CD8-positive, alpha-beta memory T cell (primary cell): Measurements from ENCODE around the gene PORCN. TPM values are rescaled to one million over a fixed set of nuclear protein-coding genes. Genes with fewer than 3 reads are reported as not detected.

Experiments
- CTCF ChIA-PET: fragments of 350-600 bp; sonication (Branson Sonifier 250); formaldehyde crosslinking; loops from one replicate; lab custom pipeline; 2021; ENCODE audit warnings: antibody characterized with exemption; lab: Charles Lee
- POLR2A ChIA-PET: fragments of 350-600 bp; sonication (Branson Sonifier 250); formaldehyde crosslinking; loops from one replicate; lab custom pipeline; 2021; ENCODE audit warnings: antibody characterized with exemption; lab: Charles Lee
- DNase-seq, 5 donors: peaks; one replicate each; pipeline versions ENCODE4 v3.0.0 to v3.0.0-alpha.2; 2020 to 2022; ENCODE audit warnings: mixed read lengths in 1 of 5
- H3K27ac ChIP-seq: one replicate; pipeline ENCODE4 v1.7.0; 2013; ENCODE audit warnings: low read depth, mild to moderate bottlenecking, low read length, moderate library complexity
- H3K27me3 ChIP-seq: 2 replicates; pipeline ENCODE4 v1.7.0; 2013; ENCODE audit warnings: low read length, mild to moderate bottlenecking; ENCODE audit not compliant: insufficient read depth, poor library complexity, severe bottlenecking
- H3K36me3 ChIP-seq: 2 replicates; pipeline ENCODE4 v1.7.0; 2013; ENCODE audit warnings: mild to moderate bottlenecking, low read length, moderate library complexity; ENCODE audit not compliant: insufficient read depth
- H3K4me1 ChIP-seq: 2 replicates; pipeline ENCODE4 v1.7.0; 2013; ENCODE audit warnings: mild to moderate bottlenecking, low read length, moderate library complexity; ENCODE audit not compliant: insufficient read depth
- H3K4me3 ChIP-seq: 2 replicates; pipeline ENCODE4 v1.7.0; 2013; ENCODE audit warnings: mild to moderate bottlenecking, low read length
- H3K9me3 ChIP-seq: 2 replicates; pipeline ENCODE4 v1.7.0; 2013; ENCODE audit warnings: mild to moderate bottlenecking, low read length
- H3K27ac Mint-ChIP-seq, 8 donors: one replicate each; pipeline ENCODE4 v1.8.0; 2020 to 2021; ENCODE audit warnings: mixed read lengths in 8 of 8, mild to moderate bottlenecking in 6 of 8, inconsistent platforms in 3 of 8, moderate library complexity in 3 of 8
- H3K27me3 Mint-ChIP-seq, 2 donors: one replicate each; pipeline ENCODE4 v1.8.0; 2020 to 2021; ENCODE audit warnings: mixed read lengths in 2 of 2, mild to moderate bottlenecking in 1 of 2, moderate library complexity in 1 of 2
- H3K36me3 Mint-ChIP-seq, 3 donors: one replicate each; pipeline ENCODE4 v1.8.0; 2020 to 2021; ENCODE audit warnings: mixed read lengths in 3 of 3, inconsistent platforms in 1 of 3, mild to moderate bottlenecking in 1 of 3
- H3K4me1 Mint-ChIP-seq, 3 donors: one replicate each; pipeline ENCODE4 v1.8.0; 2020 to 2021; ENCODE audit warnings: mixed read lengths in 3 of 3, inconsistent platforms in 1 of 3, mild to moderate bottlenecking in 1 of 3
- H3K4me3 Mint-ChIP-seq, 7 donors: one replicate each; pipeline ENCODE4 v1.8.0; 2020 to 2021; ENCODE audit warnings: mixed read lengths in 7 of 7, mild to moderate bottlenecking in 6 of 7, moderate library complexity in 4 of 7, inconsistent platforms in 2 of 7
- H3K9me3 Mint-ChIP-seq, 5 donors: one replicate each; pipeline ENCODE4 v1.8.0; 2020 to 2022; ENCODE audit warnings: mixed read lengths in 5 of 5, mild to moderate bottlenecking in 3 of 5, moderate library complexity in 2 of 5, inconsistent platforms in 1 of 5
- polyA plus RNA-seq: library from polyadenylated mRNA; unstranded; fragments of 300-500 nt; fragmentation: Illumina TruSeq; gene quantifications from one replicate; pipeline ENCODE4 v1.2.3, GENCODE V29; 2021
- total RNA-seq, 2 experiments: library from RNA; stranded (reverse); gene quantifications; one replicate each; pipeline ENCODE4 v1.2.3, GENCODE V29; 2021

PORCN gene
- total and polyA plus RNA-seq, 3 experiments from 2014 or later = 12.8 to 17.8 (median 13.5) TPM

DNA sequence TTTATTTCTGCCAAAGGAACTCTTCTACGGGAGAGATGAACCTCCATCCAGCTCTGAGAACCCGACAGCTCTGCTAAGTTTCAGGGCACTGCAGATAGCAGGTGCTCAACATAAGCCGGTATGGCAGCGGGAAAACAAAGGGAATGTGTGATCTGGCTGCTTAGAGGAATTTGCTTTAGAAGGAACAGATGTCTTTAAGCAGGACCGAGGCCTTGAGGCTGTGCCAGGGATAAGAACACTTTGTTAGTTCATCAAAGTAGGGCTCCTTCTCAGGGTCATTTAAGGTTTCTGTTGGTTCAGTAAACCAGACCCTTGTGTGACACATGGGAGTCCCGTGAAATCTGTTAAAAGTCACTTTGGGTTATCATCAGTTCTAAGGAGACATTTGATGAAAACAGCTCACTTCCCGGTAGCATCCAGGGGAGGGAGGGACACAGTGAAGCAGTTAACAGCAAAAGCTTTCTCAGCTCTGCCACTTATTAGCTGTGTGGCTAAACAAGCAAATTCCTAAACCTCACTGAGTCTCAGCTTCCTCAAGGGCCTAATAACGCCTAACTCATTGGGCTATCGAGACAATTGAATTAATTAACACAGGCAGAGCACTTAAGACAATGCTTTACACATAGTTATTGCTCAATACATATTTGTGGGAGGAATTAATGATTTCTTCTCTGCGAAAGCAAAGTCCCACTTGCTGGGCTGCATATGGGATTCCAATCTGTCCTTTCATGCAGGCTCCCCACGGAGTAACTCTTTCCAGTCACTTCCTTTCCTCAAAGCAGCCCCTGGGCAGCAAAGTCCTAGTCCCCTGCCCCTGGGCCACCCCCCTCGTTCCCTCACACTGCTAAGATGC, 35.7 kb upstream of the PORCN start:
- Mint-ChIP-seq H3K4me3 (peak overlapping the region in 1 of 7 donors; percentile 57), H3K9me3 (no peaks in the 10 kb centered on the region), H3K4me1 (peaks cover 28 to 43% (median 32%) of the 10 kb centered on the region in 3 donors), H3K27me3 (peaks cover 0 to 6% of the 10 kb centered on the region in 2 donors), H3K27ac (no peak overlapping the region), H3K36me3 (peaks cover 0 to 8% (median 0%) of the 10 kb centered on the region in 3 donors)
- H3K27me3 ChIP-seq = no peaks in the 10 kb centered on the region
- CTCF ChIA-PET = interaction anchor here (1.0 to 1.4 kb wide), 2 partner anchors 9 to 389 kb away, joined by 3 read pairs; no protein-coding TSS in a partner anchor
- no peak overlapping the region for H3K27ac ChIP-seq
- H3K36me3 ChIP-seq = no peaks in the 10 kb centered on the region
- no peaks in the 10 kb centered on the region for H3K9me3 ChIP-seq
- POLR2A ChIA-PET = no interaction called here
- peaks cover 22% of the 10 kb centered on the region for H3K4me1 ChIP-seq
- no peak overlapping the region for H3K4me3 ChIP-seq
- no peak for DNase-seq

DNA sequence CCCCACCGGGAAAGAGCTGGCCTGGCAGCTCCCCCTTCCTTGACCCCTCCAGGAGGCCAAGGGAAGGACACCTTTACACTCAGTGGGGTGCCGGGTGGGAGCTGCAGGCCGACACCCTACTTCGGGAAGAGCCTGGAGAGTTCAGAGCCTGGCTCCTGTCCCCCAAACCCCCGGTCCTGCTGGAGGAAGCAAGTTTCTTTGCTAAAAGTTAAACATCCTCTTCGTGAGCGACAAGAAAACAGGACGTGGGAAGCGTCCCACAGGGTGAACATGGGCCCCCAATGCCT, 35.1 kb upstream of the PORCN start:
- Histone ChIP-seq H3K9me3 (no peaks in the 10 kb centered on the region), H3K27ac (no peak overlapping the region), H3K4me1 (peaks cover 22% of the 10 kb centered on the region), H3K4me3 (no peak overlapping the region), H3K27me3 (no peaks in the 10 kb centered on the region), H3K36me3 (no peaks in the 10 kb centered on the region)
- Mint-ChIP-seq H3K27ac (no peak overlapping the region), H3K4me1 (peaks cover 31 to 44% (median 38%) of the 10 kb centered on the region in 3 donors), H3K36me3 (peaks cover 0 to 13% (median 0%) of the 10 kb centered on the region in 3 donors), H3K9me3 (no peaks in the 10 kb centered on the region), H3K4me3 (no peak overlapping the region), H3K27me3 (peaks cover 0 to 6% of the 10 kb centered on the region in 2 donors)
- ChIA-PET CTCF (interaction anchor here (1.4 kb wide), 1 partner anchor 390 kb away, joined by 3 read pairs; no protein-coding TSS in a partner anchor), POLR2A (no interaction called here)
- DNase-seq = no peak

DNA sequence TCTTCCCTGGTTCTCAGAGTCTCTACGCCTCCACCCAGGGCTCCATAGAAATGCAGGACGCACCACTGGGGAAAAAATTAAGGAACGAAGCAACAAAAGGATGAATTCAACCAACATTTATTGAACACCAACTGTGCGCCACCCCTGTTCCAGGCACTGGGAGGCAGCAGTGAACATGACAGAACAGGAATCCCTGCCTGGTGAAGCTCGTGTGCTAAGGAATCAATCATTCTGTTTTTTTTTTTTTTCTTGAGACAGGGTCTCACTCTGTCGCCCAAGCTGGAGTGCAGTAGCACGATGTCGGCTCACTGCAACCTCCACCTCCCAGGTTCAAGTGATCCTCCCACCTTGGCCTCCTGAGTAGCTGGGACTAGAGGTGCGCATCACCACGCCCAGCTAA, 34.7 kb upstream of the PORCN start:
- POLR2A ChIA-PET = no interaction called here
- Histone ChIP-seq H3K9me3 (no peaks in the 10 kb centered on the region), H3K4me3 (no peak overlapping the region), H3K27ac (no peak overlapping the region), H3K27me3 (no peaks in the 10 kb centered on the region), H3K4me1 (peaks cover 22% of the 10 kb centered on the region), H3K36me3 (no peaks in the 10 kb centered on the region)
- CTCF ChIA-PET = interaction anchor here (1.4 kb wide), 1 partner anchor 390 kb away, joined by 3 read pairs; no protein-coding TSS in a partner anchor
- Mint-ChIP-seq H3K27me3 (peaks cover 0 to 3% of the 10 kb centered on the region in 2 donors), H3K4me3 (no peak overlapping the region), H3K27ac (no peak overlapping the region), H3K4me1 (peaks cover 31 to 44% (median 38%) of the 10 kb centered on the region in 3 donors), H3K36me3 (peaks cover 0 to 15% (median 1%) of the 10 kb centered on the region in 3 donors), H3K9me3 (no peaks in the 10 kb centered on the region)
- no peak for DNase-seq

DNA sequence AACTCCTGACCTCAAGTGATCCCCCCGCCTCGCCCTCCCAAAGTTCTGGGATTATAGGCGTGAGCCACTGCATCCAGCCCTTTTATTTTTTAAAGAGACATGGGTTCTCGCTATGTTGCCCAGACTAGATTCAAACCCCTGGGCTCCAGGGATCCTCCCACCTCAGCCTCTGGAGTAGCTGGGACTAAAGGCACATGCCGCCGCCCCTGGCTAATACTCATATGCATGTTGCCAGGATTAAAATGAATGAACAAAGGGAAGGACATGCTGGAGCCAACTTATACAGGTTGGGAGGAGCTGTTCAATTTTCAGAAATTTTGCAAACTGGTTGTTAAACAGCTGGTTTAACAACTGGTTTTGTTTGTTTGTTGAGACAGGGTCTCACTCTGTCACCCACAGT, 34.2 kb upstream of the PORCN start:
- Histone ChIP-seq H3K27ac (no peak overlapping the region), H3K4me3 (no peak overlapping the region), H3K27me3 (no peaks in the 10 kb centered on the region), H3K4me1 (peaks cover 20% of the 10 kb centered on the region), H3K36me3 (no peaks in the 10 kb centered on the region), H3K9me3 (no peaks in the 10 kb centered on the region)
- H3K36me3 Mint-ChIP-seq = peaks cover 0 to 19% (median 2%) of the 10 kb centered on the region in 3 donors
- H3K4me1 Mint-ChIP-seq = peaks cover 26 to 42% (median 34%) of the 10 kb centered on the region in 3 donors
- peaks cover 0 to 3% of the 10 kb centered on the region in 2 donors for H3K27me3 Mint-ChIP-seq
- ChIA-PET POLR2A (no interaction called here), CTCF (interaction anchor here (1.4 kb wide), 1 partner anchor 391 kb away, joined by 3 read pairs; no protein-coding TSS in a partner anchor)
- H3K4me3 Mint-ChIP-seq = peak overlapping the region in 1 of 7 donors; percentile 87
- no peak for DNase-seq
- peak overlapping the region in 1 of 8 donors; percentile 81 for H3K27ac Mint-ChIP-seq
- H3K9me3 Mint-ChIP-seq = no peaks in the 10 kb centered on the region

DNA sequence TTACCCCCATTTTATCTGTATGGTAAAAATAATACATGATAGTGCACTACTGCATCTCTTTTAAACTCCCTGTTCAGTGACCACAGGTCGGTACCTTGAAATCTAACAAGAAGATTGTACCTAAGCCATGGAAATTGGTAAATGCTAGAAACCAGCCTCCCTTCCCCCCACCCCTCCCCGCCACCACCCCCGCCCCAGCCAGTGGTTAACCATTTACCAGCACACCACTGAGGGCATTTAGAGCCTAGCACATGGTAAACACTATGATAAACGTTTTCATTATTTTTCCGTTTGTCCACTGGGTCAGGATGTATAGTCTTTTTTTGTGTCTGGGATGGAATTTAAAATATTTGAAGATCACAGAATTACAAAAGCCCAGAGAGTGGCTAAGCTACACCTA, 33.5 kb upstream of the PORCN start:
- no peaks in the 10 kb centered on the region for H3K9me3 Mint-ChIP-seq
- H3K36me3 Mint-ChIP-seq = peaks cover 0 to 23% (median 2%) of the 10 kb centered on the region in 3 donors
- Histone ChIP-seq H3K4me3 (peak overlapping the region; percentile 52), H3K27ac (peak overlapping the region; percentile 84), H3K36me3 (no peaks in the 10 kb centered on the region), H3K9me3 (no peaks in the 10 kb centered on the region), H3K27me3 (no peaks in the 10 kb centered on the region), H3K4me1 (peaks cover 14% of the 10 kb centered on the region)
- ChIA-PET CTCF (no interaction called here), POLR2A (interaction anchor here (1.5 kb wide), 1 partner anchor 99 kb away, joined by 3 read pairs; the partner anchor contains the start of gene RBM3)
- peak overlapping the region; percentile 78 to 96 (median 87) for H3K4me3 Mint-ChIP-seq
- DNase-seq = no peak
- H3K27me3 Mint-ChIP-seq = peaks cover 0 to 3% of the 10 kb centered on the region in 2 donors
- peaks cover 24 to 39% (median 31%) of the 10 kb centered on the region in 3 donors for H3K4me1 Mint-ChIP-seq
- H3K27ac Mint-ChIP-seq = peak overlapping the region; percentile 12 to 97 (median 84)

DNA sequence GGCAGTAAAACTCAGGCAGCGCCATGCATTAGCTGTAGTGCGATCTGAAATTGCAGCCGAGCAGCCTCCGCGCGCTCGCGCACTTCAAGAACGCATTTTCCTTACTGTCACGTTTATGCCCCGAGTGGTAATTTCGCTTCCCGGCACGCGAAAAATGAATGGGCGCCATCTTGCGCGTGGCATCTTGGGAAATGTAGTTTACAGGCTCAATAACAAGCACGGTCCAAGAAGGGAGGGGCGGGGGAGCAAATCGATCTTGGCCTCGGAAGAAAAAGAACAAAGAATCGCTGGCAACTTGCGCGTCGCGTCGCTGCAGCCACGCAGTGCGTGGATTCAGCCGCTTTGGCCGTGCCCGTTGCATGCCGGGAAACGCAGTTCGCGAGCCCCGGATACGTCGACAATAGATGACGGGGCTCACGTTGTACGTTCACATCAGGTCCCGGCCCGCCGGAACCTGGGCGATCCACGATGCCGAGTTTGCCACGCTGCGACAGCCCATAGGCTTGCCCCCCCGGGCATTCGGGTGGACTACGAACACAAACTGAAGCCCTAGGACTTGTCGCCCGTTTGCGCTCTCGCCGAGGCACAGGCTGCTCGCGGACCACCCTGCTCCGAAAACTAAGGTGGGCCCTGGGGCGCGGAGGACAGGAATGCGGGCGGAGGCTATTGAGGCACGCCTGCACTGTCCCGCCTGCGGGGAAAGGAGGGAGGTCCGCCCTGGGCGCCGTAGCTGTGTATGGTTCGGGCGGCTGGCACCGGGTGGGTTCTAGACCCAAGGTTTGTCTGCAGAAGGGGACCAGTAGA, 32.8 kb upstream of the PORCN start, which contains the start of gene FTSJ1:
Gene FTSJ1, plus strand, starts transcription at position 426 of the 804 bp plus-strand sequence. CDS start 1,849 bp downstream, outside the sequence.
- Histone ChIP-seq H3K4me3 (peak within 1 kb of the TSS; percentile 86), H3K27me3 (no peaks in the 10 kb centered on the region), H3K36me3 (no peaks in the 10 kb centered on the region), H3K4me1 (peaks cover 14% of the 10 kb centered on the region), H3K27ac (peak within 1 kb of the TSS; percentile 84), H3K9me3 (no peaks in the 10 kb centered on the region)
- peak within 1 kb of the TSS; percentile 78 to 96 (median 87) for H3K4me3 Mint-ChIP-seq
- ChIA-PET CTCF (no interaction called here), POLR2A (interaction anchor here (0.6 to 1.5 kb wide), 2 partner anchors 98 to 465 kb away, joined by 3 to 7 read pairs; partner anchors contain the start of gene RBM3)
- H3K36me3 Mint-ChIP-seq = peaks cover 0 to 29% (median 2%) of the 10 kb centered on the region in 3 donors
- H3K9me3 Mint-ChIP-seq = no peaks in the 10 kb centered on the region
- peaks cover 24 to 39% (median 31%) of the 10 kb centered on the region in 3 donors for H3K4me1 Mint-ChIP-seq
- peaks cover 0 to 3% of the 10 kb centered on the region in 2 donors for H3K27me3 Mint-ChIP-seq
- peak; percentile 79 to 94 (median 90) for DNase-seq
- H3K27ac Mint-ChIP-seq = peak within 1 kb of the TSS; percentile 76 to 97 (median 86)

DNA sequence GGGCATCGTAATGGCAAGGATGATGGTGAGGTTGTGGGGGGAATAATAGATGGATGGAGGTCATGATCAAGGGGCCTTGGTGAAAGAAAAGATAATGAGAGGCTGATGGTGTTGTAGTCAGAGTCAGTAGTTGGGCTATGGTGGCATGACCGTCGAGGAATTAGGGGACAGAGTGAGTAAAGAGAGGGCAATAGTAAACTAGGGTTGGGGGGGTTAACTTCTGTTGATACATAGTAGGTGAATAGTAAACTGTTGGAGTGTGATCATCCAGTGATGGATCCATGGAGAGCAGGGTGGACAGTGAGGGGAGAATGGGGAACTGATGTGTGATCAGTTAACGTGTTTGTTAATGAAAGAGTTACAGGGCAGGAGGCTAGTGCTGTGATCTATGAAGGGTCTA, 31.9 kb upstream of the PORCN start:
- no peaks in the 10 kb centered on the region for H3K27me3 ChIP-seq
- CTCF ChIA-PET = no interaction called here
- no peaks in the 10 kb centered on the region for H3K9me3 ChIP-seq
- H3K36me3 ChIP-seq = no peaks in the 10 kb centered on the region
- peak overlapping the region; percentile 86 for H3K4me3 ChIP-seq
- H3K27ac ChIP-seq = peak overlapping the region; percentile 84
- DNase-seq = no peak
- Mint-ChIP-seq H3K9me3 (no peaks in the 10 kb centered on the region), H3K4me1 (peaks cover 24 to 39% (median 31%) of the 10 kb centered on the region in 3 donors), H3K4me3 (peak overlapping the region; percentile 78 to 96 (median 87)), H3K27ac (peak overlapping the region; percentile 76 to 97 (median 84)), H3K36me3 (peaks cover 0 to 37% (median 2%) of the 10 kb centered on the region in 3 donors), H3K27me3 (peaks cover 0 to 6% of the 10 kb centered on the region in 2 donors)
- H3K4me1 ChIP-seq = peaks cover 14% of the 10 kb centered on the region
- POLR2A ChIA-PET = interaction anchor here (0.6 to 1.5 kb wide), 2 partner anchors 97 to 464 kb away, joined by 3 to 7 read pairs; partner anchors contain the start of gene RBM3
